ENCODE measurements around the gene FAM222B. TPM values are rescaled to one million over a fixed set of nuclear protein-coding genes. Genes with fewer than 3 reads are reported as not detected.

The FAM222B gene
- total RNA-seq, 1 donor from 2014 or later: 15.6 TPM

GRCh38 chr17:28860363-28860808, 17.8 kb upstream of the FAM222B start:
- ChIA-PET POLR2A (interaction anchor here (0.6 to 0.8 kb wide), 2 partner anchors 11 to 16 kb away, joined by 5 read pairs; no protein-coding TSS in a partner anchor), CTCF (no interaction called here)
- Mint-ChIP-seq H3K27me3 (no peaks in the 10 kb centered on the region), H3K36me3 (ENCODE audit: low read depth) (peaks cover 40% of the 10 kb centered on the region), H3K9me3 (no peaks in the 10 kb centered on the region), H3K4me1 (peaks cover 17% of the 10 kb centered on the region), H3K27ac (no peak overlapping the region), H3K4me3 (no peak overlapping the region)
- no peak for TF ChIP-seq CTCF (IDR thresholded peaks at IDR 0.05)
- ATAC-seq (ENCODE audit: low read depth) (no peak), DNase-seq (no peak)
- intact Hi-C loops (cut with micrococcal nuclease): no loop called here

GRCh38 chr17:28858801-28859355, 16.3 kb upstream of the FAM222B start:
- ATAC-seq (ENCODE audit: low read depth) (no peak), DNase-seq (no peak)
- Mint-ChIP-seq H3K9me3 (no peaks in the 10 kb centered on the region), H3K4me1 (peaks cover 25% of the 10 kb centered on the region), H3K4me3 (no peak overlapping the region), H3K27ac (peak overlapping the region; percentile 6), H3K27me3 (no peaks in the 10 kb centered on the region), H3K36me3 (ENCODE audit: low read depth) (peaks cover 48% of the 10 kb centered on the region)
- POLR2A ChIA-PET: interaction anchor here (0.9 to 1.4 kb wide), 3 partner anchors 11 to 35 kb away, joined by 3 to 4 read pairs (median 3); no protein-coding TSS in a partner anchor
- intact Hi-C loops (cut with micrococcal nuclease): no loop called here
- no peak for TF ChIP-seq CTCF (IDR thresholded peaks at IDR 0.05)
- CTCF ChIA-PET: interaction anchor here (0.7 kb wide), 1 partner anchor 11 kb away, joined by 6 read pairs; no protein-coding TSS in a partner anchor

GRCh38 chr17:28857905-28858800, 15.6 kb upstream of the FAM222B start:
- DNase-seq: no peak
- ChIA-PET POLR2A (interaction anchor here (0.9 to 1.4 kb wide), 3 partner anchors 13 to 36 kb away, joined by 3 to 4 read pairs (median 3); no protein-coding TSS in a partner anchor), CTCF (no interaction called here)
- Mint-ChIP-seq H3K9me3 (no peaks in the 10 kb centered on the region), H3K4me3 (no peak overlapping the region), H3K36me3 (ENCODE audit: low read depth) (peaks cover 48% of the 10 kb centered on the region), H3K27me3 (no peaks in the 10 kb centered on the region), H3K4me1 (peaks cover 25% of the 10 kb centered on the region), H3K27ac (peak overlapping the region; percentile 12)
- no peak for TF ChIP-seq CTCF (IDR thresholded peaks at IDR 0.05)
- no peak for ATAC-seq (ENCODE audit: low read depth)
- intact Hi-C loops (cut with micrococcal nuclease): no loop called here

DNA sequence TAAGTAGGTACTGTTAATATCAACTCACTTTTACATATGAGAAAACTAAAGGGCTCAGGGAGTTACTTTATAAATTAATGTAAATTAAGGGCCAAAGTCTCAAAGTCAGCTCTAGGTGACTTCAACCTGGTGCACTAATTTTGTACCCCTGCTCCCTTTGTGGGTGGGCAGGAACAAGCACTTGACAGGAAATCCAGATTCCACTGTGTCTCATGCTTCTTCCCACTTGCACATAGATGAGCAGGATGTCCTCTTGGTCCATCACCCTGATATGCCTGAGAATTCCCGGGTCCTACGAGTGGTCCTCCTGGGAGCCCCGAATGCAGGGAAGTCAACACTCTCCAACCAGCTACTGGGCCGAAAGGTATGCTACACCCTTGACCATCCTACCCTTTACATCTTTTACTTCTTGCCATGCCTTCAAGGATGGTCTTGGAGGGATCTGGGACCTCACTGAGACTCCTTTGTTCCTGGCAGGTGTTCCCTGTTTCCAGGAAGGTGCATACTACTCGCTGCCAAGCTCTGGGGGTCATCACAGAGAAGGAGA, 13.5 kb upstream of the FAM222B start:
- ATAC-seq (ENCODE audit: low read depth) (no peak), DNase-seq (no peak)
- ChIA-PET POLR2A (interaction anchor here (0.7 to 2.5 kb wide), 5 partner anchors 14 to 92 kb away, joined by 4 to 13 read pairs (median 11); partner anchors contain the start of genes FAM222B and FLOT2), CTCF (interaction anchor here (1.7 to 1.8 kb wide), 2 partner anchors 46 to 129 kb away, joined by 5 to 6 read pairs; no protein-coding TSS in a partner anchor)
- Mint-ChIP-seq H3K4me3 (peak overlapping the region; percentile 89), H3K27ac (no peak overlapping the region), H3K36me3 (ENCODE audit: low read depth) (peaks cover 44% of the 10 kb centered on the region), H3K4me1 (peaks cover 25% of the 10 kb centered on the region), H3K9me3 (no peaks in the 10 kb centered on the region), H3K27me3 (no peaks in the 10 kb centered on the region)
- intact Hi-C loops (cut with micrococcal nuclease): no loop called here
- TF ChIP-seq CTCF (IDR thresholded peaks at IDR 0.05): no peak
